Mesenchymal stem cell (in vitro differentiated cells and primary cell): ENCODE results near the gene ANKH.

Experiments used
- DNase-seq: peaks from one replicate; pipeline ENCODE4 v3.0.0-alpha.2; 2013
- H2AFZ ChIP-seq: one replicate; pipeline ENCODE4 v1.6.1; 2013; ENCODE audit warnings: low read depth, mild to moderate bottlenecking, control low read depth, inconsistent platforms, low read length, moderate library complexity
- H2AK5ac ChIP-seq: 2 replicates; pipeline ENCODE4 v1.6.1; 2013; ENCODE audit warnings: low read length, moderate library complexity, mild to moderate bottlenecking, inconsistent platforms; ENCODE audit not compliant: severe bottlenecking
- H2BK120ac ChIP-seq: one replicate; pipeline ENCODE4 v1.6.1; 2013; ENCODE audit warnings: low read depth, mild to moderate bottlenecking, inconsistent platforms, low read length, moderate library complexity
- H2BK12ac ChIP-seq, 2 experiments: one replicate each; pipeline ENCODE4 v1.6.1; 2013; ENCODE audit warnings: inconsistent platforms in 2 of 2, low read length in 2 of 2, mild to moderate bottlenecking in 2 of 2, moderate library complexity in 2 of 2, control low read depth in 1 of 2
- H2BK15ac ChIP-seq: one replicate; pipeline ENCODE4 v1.6.1; 2013; ENCODE audit warnings: mild to moderate bottlenecking, low read depth, inconsistent platforms; ENCODE audit not compliant: poor library complexity, severe bottlenecking
- H2BK5ac ChIP-seq: 2 replicates; pipeline ENCODE4 v1.6.1; 2013; ENCODE audit warnings: low read depth, mild to moderate bottlenecking, low read length, control low read depth, inconsistent platforms; ENCODE audit not compliant: poor library complexity, severe bottlenecking
- H3K14ac ChIP-seq, 2 experiments: one replicate each; pipeline ENCODE4 v1.6.1; 2013; ENCODE audit warnings: inconsistent platforms in 2 of 2, low read length in 2 of 2, control low read depth in 1 of 2, mild to moderate bottlenecking in 1 of 2, moderate library complexity in 1 of 2
- H3K18ac ChIP-seq, 2 experiments: one replicate each; pipeline ENCODE4 v1.6.1; 2013; ENCODE audit warnings: inconsistent platforms in 2 of 2, low read length in 2 of 2, control low read depth in 1 of 2, low read depth in 1 of 2, mild to moderate bottlenecking in 1 of 2
- H3K23ac ChIP-seq, 2 experiments: one replicate each; pipeline ENCODE4 v1.6.1; 2013; ENCODE audit warnings: inconsistent platforms in 2 of 2, low read length in 2 of 2, mild to moderate bottlenecking in 2 of 2, moderate library complexity in 2 of 2, control low read depth in 1 of 2
- H3K27ac ChIP-seq: 2 replicates; pipeline ENCODE4 v1.5.1; 2013; ENCODE audit warnings: mild to moderate bottlenecking, moderate library complexity, low read length, control low read depth, inconsistent platforms; ENCODE audit not compliant: poor library complexity, severe bottlenecking
- H3K27me3 ChIP-seq, 2 experiments: 2 replicates each; pipeline versions ENCODE4 v1.6.1 to v1.7.0; 2013; ENCODE audit warnings: low read length in 2 of 2, mild to moderate bottlenecking in 2 of 2, moderate library complexity in 2 of 2, control low read depth in 1 of 2, inconsistent platforms in 1 of 2; ENCODE audit not compliant: control insufficient read depth in 1 of 2, insufficient read depth in 1 of 2
- H3K36me3 ChIP-seq, 2 experiments: 2 replicates each; pipeline versions ENCODE4 v1.6.1 to v1.7.0; 2013; ENCODE audit warnings: low read length in 2 of 2, control low read depth in 1 of 2, inconsistent platforms in 1 of 2, low read depth in 1 of 2, mild to moderate bottlenecking in 1 of 2; ENCODE audit not compliant: insufficient read depth in 2 of 2, control insufficient read depth in 1 of 2
- H3K4ac ChIP-seq, 2 experiments: one replicate each; pipeline ENCODE4 v1.6.1; 2013; ENCODE audit warnings: inconsistent platforms in 2 of 2, low read length in 2 of 2, mild to moderate bottlenecking in 2 of 2, moderate library complexity in 2 of 2, control low read depth in 1 of 2, low read depth in 1 of 2
- H3K4me1 ChIP-seq: 2 replicates; pipeline ENCODE4 v1.6.1; 2013; ENCODE audit warnings: low read depth, low read length, control low read depth; ENCODE audit not compliant: control insufficient read depth, insufficient read depth
- H3K4me2 ChIP-seq: 2 replicates; pipeline ENCODE4 v1.6.1; 2013; ENCODE audit warnings: low read length, mild to moderate bottlenecking, inconsistent platforms; ENCODE audit not compliant: poor library complexity, severe bottlenecking
- H3K4me3 ChIP-seq, 2 experiments: 2 replicates each; pipeline versions ENCODE4 v1.5.1 to v1.7.0; 2013; ENCODE audit warnings: low read length in 2 of 2, mild to moderate bottlenecking in 2 of 2, control low read depth in 1 of 2, low read depth in 1 of 2; ENCODE audit not compliant: insufficient read depth in 1 of 2
- H3K79me1 ChIP-seq: replicated peaks from 2 replicates; pipeline ENCODE4 v1.6.1; 2013; ENCODE audit warnings: mild to moderate bottlenecking, control low read depth, low read length, inconsistent platforms; ENCODE audit not compliant: poor library complexity, severe bottlenecking
- H3K9ac ChIP-seq: 2 replicates; pipeline ENCODE4 v1.7.0; 2013; ENCODE audit warnings: mild to moderate bottlenecking, low read length, moderate library complexity
- H3K9me3 ChIP-seq: 2 replicates; pipeline ENCODE4 v1.7.0; 2013; ENCODE audit warnings: mild to moderate bottlenecking, low read length; ENCODE audit not compliant: control insufficient read depth
- H4K8ac ChIP-seq: one replicate; pipeline ENCODE4 v1.6.1; 2013; ENCODE audit warnings: inconsistent platforms, mild to moderate bottlenecking, low read length, moderate library complexity
- H4K91ac ChIP-seq: one replicate; pipeline ENCODE4 v1.6.1; 2013; ENCODE audit warnings: mild to moderate bottlenecking, low read length, inconsistent platforms
- WGBS: methylation state at CpG from one replicate; pipeline ENCODE4 v1.1.7; 2013; ENCODE audit warnings: mixed read lengths; 5-methylcytosine and 5-hydroxymethylcytosine counted together

ANKH gene

DNA sequence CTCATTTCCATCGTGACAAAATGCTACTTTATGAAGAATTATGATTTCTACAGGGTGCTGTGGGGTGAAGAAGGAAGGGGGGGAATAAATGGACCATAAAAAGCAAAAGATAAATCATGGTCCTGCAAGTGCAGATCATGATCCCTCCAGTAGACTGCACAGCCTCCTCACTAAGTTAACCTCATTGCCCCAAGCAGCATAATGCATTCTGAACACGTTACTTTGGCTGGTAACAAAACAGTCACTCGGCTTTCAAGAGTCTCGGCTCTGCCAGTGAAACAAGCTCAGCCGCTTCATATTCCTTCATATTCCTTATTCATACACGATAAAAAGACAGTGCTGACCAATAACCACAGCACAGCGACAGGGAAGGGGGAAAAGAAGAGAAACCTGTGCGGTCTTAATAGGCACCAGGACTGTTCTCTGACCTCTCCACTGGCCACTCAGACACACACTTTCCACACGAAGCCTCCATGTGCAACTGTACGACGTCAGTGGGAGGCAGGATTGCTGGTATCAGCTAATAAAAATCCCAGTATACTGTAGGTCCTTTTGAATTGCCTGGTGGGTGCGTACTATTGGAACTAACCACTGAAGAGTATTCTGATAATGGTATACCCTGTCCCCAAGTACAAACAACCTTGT is 60.5 kb downstream of the ANKH start:
- H4K91ac ChIP-seq = peak overlapping the region; percentile 71
- H3K27me3 ChIP-seq = no peaks in the 10 kb centered on the region
- peak overlapping the region in 1 of 2 experiments; percentile 91 for H3K18ac ChIP-seq
- no peak overlapping the region for H3K4me2 ChIP-seq
- H3K9ac ChIP-seq = peak overlapping the region; percentile 78
- peak overlapping the region; percentile 19 for H4K8ac ChIP-seq
- no peak overlapping the region for H2BK120ac ChIP-seq
- peaks cover 7% of the 10 kb centered on the region for H3K4me1 ChIP-seq
- WGBS = 96% methylated on average over 8 of the region's 12 CpGs
- no peak overlapping the region for H2BK15ac ChIP-seq
- no peak overlapping the region for H2AK5ac ChIP-seq
- H3K4me3 ChIP-seq = no peak overlapping the region
- peak overlapping the region in 1 of 2 experiments; percentile 39 for H3K14ac ChIP-seq
- no peak for DNase-seq
- peak overlapping the region; percentile 38 to 73 for H2BK12ac ChIP-seq
- no peak overlapping the region for H3K23ac ChIP-seq
- H2AFZ ChIP-seq = no peak overlapping the region
- peak overlapping the region in 1 of 2 experiments; percentile 61 for H3K4ac ChIP-seq
- H2BK5ac ChIP-seq = no peak overlapping the region
- no peak overlapping the region for H3K27ac ChIP-seq
- H3K79me1 ChIP-seq = no peaks in the 10 kb centered on the region
- H3K36me3 ChIP-seq = peaks cover 0 to 9% of the 10 kb centered on the region in 2 experiments
- H3K9me3 ChIP-seq = no peaks in the 10 kb centered on the region

DNA sequence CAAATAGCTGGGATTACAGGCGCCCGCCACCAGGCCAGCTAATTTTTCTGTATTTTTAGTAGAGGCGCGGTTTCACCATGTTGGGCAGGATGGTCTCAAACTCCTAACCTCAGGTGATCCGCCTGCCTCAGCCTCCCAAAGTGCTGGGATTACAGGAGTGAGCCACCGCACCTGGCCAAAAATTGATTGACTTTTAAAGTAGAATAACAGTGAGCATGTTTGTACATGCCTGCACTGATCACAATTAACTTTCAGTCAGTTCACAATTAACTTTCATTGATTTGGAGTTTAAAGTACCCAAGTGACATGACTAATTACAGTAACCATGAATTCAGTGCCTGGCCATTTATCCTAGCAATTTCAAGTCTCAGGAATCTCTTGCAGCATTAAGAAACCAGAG is 61.3 kb downstream of the ANKH start:
- H4K91ac ChIP-seq = no peak overlapping the region
- no peak overlapping the region for H2BK5ac ChIP-seq
- H2AFZ ChIP-seq = no peak overlapping the region
- no peak overlapping the region for H3K23ac ChIP-seq
- H4K8ac ChIP-seq = peak overlapping the region; percentile 57
- peak overlapping the region; percentile 51 to 55 for H3K18ac ChIP-seq
- H3K79me1 ChIP-seq = no peaks in the 10 kb centered on the region
- no peak overlapping the region for H3K14ac ChIP-seq
- H3K4me1 ChIP-seq = peaks cover 9% of the 10 kb centered on the region
- peak overlapping the region; percentile 70 to 71 for H2BK12ac ChIP-seq
- no peak overlapping the region for H3K4me2 ChIP-seq
- H3K9me3 ChIP-seq = no peaks in the 10 kb centered on the region
- peaks cover 0 to 9% of the 10 kb centered on the region in 2 experiments for H3K36me3 ChIP-seq
- no peak overlapping the region for H2BK120ac ChIP-seq
- no peak overlapping the region for H2AK5ac ChIP-seq
- peak overlapping the region in 1 of 2 experiments; percentile 67 for H3K4ac ChIP-seq
- H3K9ac ChIP-seq = peak overlapping the region; percentile 78
- H3K27ac ChIP-seq = peak overlapping the region; percentile 88
- DNase-seq = no peak
- H3K4me3 ChIP-seq = peak overlapping the region in 1 of 2 experiments; percentile 31
- 97% methylated on average over 4 of the region's 6 CpGs for WGBS
- no peak overlapping the region for H2BK15ac ChIP-seq
- H3K27me3 ChIP-seq = no peaks in the 10 kb centered on the region

DNA sequence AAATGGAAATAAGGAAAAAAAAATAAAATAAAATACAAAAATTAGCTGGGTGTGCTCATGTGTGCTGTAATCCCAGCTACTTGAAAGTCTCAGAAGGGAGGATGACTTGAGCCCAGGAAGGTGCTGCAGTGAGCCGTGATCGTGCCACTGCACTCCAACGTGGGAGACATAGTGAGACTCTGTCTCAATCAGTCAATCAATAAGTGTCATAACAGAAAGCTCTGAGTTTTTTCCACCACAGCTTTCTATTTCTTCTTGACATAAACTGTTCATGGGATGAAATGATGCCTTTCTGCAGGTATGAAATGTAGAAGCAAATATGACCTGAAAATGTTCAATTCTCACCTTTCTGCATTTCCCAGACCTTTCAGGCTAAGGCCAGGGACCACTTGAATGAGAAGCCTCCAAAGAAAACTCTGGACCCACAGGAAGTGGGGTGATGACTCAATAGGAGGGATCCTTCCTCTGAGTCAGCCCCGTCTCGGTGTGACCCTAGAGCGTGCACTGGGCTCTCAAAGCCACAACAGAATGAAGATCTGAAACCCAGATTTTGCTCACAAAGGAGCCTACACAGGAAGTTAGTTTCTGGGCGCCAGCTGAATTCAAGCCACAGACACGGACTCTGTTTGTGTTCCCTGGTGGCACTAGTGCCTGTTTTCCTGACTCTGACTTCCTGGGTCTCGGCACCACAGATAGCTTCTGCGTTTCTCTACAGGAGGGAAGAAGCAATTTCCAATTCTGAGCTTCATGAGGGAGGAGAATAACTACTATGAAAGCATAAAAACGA is 62.0 kb downstream of the ANKH start:
- Histone ChIP-seq H3K27ac (peak overlapping the region; percentile 88), H3K36me3 (peaks cover 0 to 11% of the 10 kb centered on the region in 2 experiments), H2AK5ac (no peak overlapping the region), H3K18ac (peak overlapping the region; percentile 55 to 61), H2BK5ac (no peak overlapping the region), H2BK12ac (peak overlapping the region in 1 of 2 experiments; percentile 86), H3K4me2 (peak overlapping the region; percentile 13), H3K4me3 (peak overlapping the region in 1 of 2 experiments; percentile 31), H4K8ac (no peak overlapping the region), H3K4ac (peak overlapping the region in 1 of 2 experiments; percentile 67), H3K4me1 (peaks cover 9% of the 10 kb centered on the region), H2AFZ (no peak overlapping the region), H2BK15ac (no peak overlapping the region), H3K14ac (no peak overlapping the region), H3K9ac (peak overlapping the region; percentile 78), H4K91ac (no peak overlapping the region), H3K79me1 (no peaks in the 10 kb centered on the region), H3K27me3 (no peaks in the 10 kb centered on the region), H3K23ac (no peak overlapping the region), H2BK120ac (no peak overlapping the region), H3K9me3 (no peaks in the 10 kb centered on the region)
- DNase-seq = peak; percentile 94
- 13% methylated on average over 9 of the region's 11 CpGs for WGBS

DNA sequence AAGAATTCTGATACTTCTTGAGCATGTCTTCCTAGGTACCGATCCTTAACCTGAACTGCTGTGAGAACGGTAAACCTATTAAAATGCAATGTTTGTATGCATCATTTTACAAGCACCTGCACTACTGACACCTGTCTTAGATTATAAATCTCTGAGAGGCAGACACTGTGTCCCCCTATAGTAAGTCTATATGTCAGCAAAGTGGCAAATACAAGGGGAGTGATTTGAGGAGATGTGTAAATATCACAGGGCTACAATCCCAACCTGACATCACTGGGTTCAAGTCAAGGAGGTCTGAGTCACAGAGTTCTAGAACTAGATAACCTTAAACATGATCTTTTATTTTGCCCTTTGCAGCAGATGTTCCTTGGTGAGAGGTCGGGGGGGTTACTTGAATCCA is 64.1 kb downstream of the ANKH start:
- no peaks in the 10 kb centered on the region for H3K9me3 ChIP-seq
- no peaks in the 10 kb centered on the region for H3K79me1 ChIP-seq
- no peak overlapping the region for H3K23ac ChIP-seq
- H2BK12ac ChIP-seq = no peak overlapping the region
- H3K36me3 ChIP-seq = peaks cover 0 to 9% of the 10 kb centered on the region in 2 experiments
- H3K4me1 ChIP-seq = peaks cover 9% of the 10 kb centered on the region
- H2BK120ac ChIP-seq = no peak overlapping the region
- no peak overlapping the region for H3K9ac ChIP-seq
- no peak overlapping the region for H3K14ac ChIP-seq
- no peak overlapping the region for H2AFZ ChIP-seq
- no peak overlapping the region for H3K27ac ChIP-seq
- H2AK5ac ChIP-seq = no peak overlapping the region
- no peaks in the 10 kb centered on the region for H3K27me3 ChIP-seq
- WGBS = 100% methylated on average over 2 of the region's 3 CpGs
- no peak for DNase-seq
- no peak overlapping the region for H2BK5ac ChIP-seq
- H2BK15ac ChIP-seq = no peak overlapping the region
- H3K4me3 ChIP-seq = no peak overlapping the region
- H3K4ac ChIP-seq = no peak overlapping the region
- no peak overlapping the region for H4K91ac ChIP-seq
- no peak overlapping the region for H4K8ac ChIP-seq
- H3K4me2 ChIP-seq = no peak overlapping the region
- no peak overlapping the region for H3K18ac ChIP-seq
